Measurements from ENCODE around the gene DMRT1. TPM values are rescaled to one million over a fixed set of nuclear protein-coding genes. Genes with fewer than 3 reads are reported as not detected.
"Not testable (repeated sequence)": the region's sequence is repeated elsewhere in the genome, so short reads cannot be mapped to it uniquely, and the experiment has no call there.

Gene DMRT1
- total RNA-seq, 6 donors from 2014 or later = not detected

DNA sequence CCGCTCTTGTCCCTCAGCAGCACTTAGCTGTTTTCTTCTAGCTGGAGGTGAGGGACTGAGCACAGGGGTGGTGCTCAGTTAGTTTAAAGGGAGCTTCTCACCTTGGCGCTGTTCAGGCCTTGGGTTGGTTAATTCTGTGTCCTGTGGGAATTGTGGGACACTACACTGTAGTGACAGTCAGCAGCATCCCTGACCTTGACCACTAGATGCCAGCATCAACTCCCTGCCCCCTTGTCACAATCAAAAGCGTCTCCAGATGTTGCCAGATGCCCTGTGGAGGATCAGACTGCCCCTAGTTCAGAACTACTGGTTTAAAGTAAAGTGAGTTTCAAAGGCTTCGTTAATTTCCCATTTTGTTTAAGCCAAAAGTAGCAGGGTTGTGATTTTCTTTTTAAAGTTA lies 69.5 kb downstream of the DMRT1 start:
- no peaks in the 10 kb centered on the region for H3K9me3 ChIP-seq
- H3K4me1 ChIP-seq = no peaks in the 10 kb centered on the region
- H3K4me3 ChIP-seq = no peak overlapping the region
- WGBS, 2 donors = 52 to 72% methylated on average over 4 of the region's 4 CpGs
- H3K36me3 ChIP-seq = no peaks in the 10 kb centered on the region
- TF ChIP-seq EP300 (IDR thresholded peaks at IDR 0.05) (no peak), POLR2AphosphoS5 (IDR thresholded peaks at IDR 0.05) (no peak), POLR2A (IDR thresholded peaks at IDR 0.05) (no peak)
- TF ChIP-seq, protein P1, sequence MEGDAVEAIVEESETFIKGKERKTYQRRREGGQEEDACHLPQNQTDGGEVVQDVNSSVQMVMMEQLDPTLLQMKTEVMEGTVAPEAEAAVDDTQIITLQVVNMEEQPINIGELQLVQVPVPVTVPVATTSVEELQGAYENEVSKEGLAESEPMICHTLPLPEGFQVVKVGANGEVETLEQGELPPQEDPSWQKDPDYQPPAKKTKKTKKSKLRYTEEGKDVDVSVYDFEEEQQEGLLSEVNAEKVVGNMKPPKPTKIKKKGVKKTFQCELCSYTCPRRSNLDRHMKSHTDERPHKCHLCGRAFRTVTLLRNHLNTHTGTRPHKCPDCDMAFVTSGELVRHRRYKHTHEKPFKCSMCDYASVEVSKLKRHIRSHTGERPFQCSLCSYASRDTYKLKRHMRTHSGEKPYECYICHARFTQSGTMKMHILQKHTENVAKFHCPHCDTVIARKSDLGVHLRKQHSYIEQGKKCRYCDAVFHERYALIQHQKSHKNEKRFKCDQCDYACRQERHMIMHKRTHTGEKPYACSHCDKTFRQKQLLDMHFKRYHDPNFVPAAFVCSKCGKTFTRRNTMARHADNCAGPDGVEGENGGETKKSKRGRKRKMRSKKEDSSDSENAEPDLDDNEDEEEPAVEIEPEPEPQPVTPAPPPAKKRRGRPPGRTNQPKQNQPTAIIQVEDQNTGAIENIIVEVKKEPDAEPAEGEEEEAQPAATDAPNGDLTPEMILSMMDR (IDR thresholded peaks at IDR 0.05) = no peak
- peaks cover 0 to 6% (median 0%) of the 10 kb centered on the region in 4 donors for H3K27me3 ChIP-seq
- no peak for DNase-seq
- H3K27ac ChIP-seq = no peak overlapping the region
- no peak for ATAC-seq (ENCODE audit: low FRiP score in 2 of 2)

DNA sequence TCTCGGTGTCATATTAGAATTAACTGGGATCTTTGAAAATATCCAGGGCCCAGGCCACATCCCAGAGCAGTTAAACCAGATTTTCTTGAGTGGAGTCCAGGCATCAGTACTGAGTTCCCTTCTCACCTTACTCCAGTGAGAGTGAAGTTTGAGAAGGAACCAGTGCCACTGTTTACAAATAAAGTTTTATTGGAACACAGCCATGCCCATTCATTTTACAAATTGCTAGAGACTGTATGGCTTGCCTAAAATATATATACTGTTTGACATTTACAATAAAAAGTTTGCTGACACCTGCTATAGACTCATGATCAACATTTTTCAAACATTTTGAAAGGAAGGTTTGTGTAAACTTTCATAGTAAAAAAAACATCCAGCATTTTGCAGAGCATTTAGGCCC lies 71.3 kb downstream of the DMRT1 start:
- 88 to 100% methylated on average over 1 of the region's 1 CpG for WGBS, 2 donors
- no peak for ATAC-seq (ENCODE audit: low FRiP score in 2 of 2)
- Histone ChIP-seq H3K4me3 (no peak overlapping the region), H3K27ac (no peak overlapping the region), H3K36me3 (no peaks in the 10 kb centered on the region), H3K9me3 (no peaks in the 10 kb centered on the region), H3K27me3 (peaks cover 0 to 6% (median 0%) of the 10 kb centered on the region in 4 donors), H3K4me1 (no peaks in the 10 kb centered on the region)
- no peak for DNase-seq
- TF ChIP-seq EP300 (IDR thresholded peaks at IDR 0.05) = no peak
- TF ChIP-seq POLR2A (IDR thresholded peaks at IDR 0.05) = no peak
- TF ChIP-seq, protein P1 (IDR thresholded peaks at IDR 0.05) = no peak
- TF ChIP-seq POLR2AphosphoS5 (IDR thresholded peaks at IDR 0.05) = no peak

DNA sequence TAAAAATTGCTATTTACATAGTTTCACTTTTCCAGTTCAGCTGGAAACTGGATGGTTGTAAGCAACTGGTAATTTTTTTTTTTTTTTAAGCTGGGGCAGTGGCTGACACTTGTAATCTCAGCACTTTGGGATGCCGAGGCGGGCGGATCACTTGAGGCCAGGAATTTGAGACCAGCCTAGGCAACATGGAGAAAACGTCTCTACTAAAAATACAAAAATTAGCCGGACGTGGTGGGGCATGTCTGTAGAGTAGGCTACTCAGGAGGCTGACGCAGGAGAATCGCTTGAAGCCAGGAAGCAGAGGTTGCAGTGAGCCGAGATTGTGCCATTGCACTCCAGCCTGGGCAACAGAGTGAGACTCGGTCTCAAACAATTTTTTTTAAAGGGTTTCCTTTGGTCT lies 72.0 kb downstream of the DMRT1 start:
- not testable (repeated sequence) for H3K27me3 ChIP-seq; H3K36me3 ChIP-seq; H3K4me1 ChIP-seq; ATAC-seq (ENCODE audit: low FRiP score in 2 of 2); DNase-seq; H3K9me3 ChIP-seq; H3K27ac ChIP-seq; H3K4me3 ChIP-seq
- WGBS, 2 donors = 76 to 78% methylated on average over 10 of the region's 10 CpGs

DNA sequence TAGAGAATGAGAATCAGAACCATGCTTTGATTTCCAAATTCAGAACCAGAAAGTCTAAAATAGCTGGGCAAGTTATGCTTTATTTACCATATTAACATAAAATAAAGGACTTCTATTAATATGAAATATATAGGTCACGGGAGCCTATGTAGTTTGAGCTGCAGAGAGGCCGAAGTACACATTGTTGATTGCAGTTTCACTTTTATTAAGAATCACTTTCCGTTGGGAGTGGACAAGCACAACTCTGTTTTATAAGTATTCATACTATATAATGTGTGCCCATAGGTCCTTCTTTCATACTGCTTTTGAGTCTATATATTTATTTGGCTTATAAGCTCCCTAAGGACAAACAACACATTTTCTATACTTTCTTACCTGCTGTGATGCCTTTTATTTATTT lies 76.2 kb downstream of the DMRT1 start:
- no peaks in the 10 kb centered on the region for H3K36me3 ChIP-seq
- 86 to 87% methylated on average over 3 of the region's 3 CpGs for WGBS, 2 donors
- no peak overlapping the region for H3K27ac ChIP-seq
- ATAC-seq (ENCODE audit: low FRiP score in 2 of 2) = no peak
- H3K9me3 ChIP-seq = no peaks in the 10 kb centered on the region
- DNase-seq = no peak
- H3K4me1 ChIP-seq = no peaks in the 10 kb centered on the region
- H3K27me3 ChIP-seq = no peaks in the 10 kb centered on the region
- no peak for TF ChIP-seq POLR2A (IDR thresholded peaks at IDR 0.05)
- no peak for TF ChIP-seq POLR2AphosphoS5 (IDR thresholded peaks at IDR 0.05)
- TF ChIP-seq EP300 (IDR thresholded peaks at IDR 0.05) = no peak
- TF ChIP-seq, protein P1 (IDR thresholded peaks at IDR 0.05) = no peak
- no peak overlapping the region for H3K4me3 ChIP-seq

DNA sequence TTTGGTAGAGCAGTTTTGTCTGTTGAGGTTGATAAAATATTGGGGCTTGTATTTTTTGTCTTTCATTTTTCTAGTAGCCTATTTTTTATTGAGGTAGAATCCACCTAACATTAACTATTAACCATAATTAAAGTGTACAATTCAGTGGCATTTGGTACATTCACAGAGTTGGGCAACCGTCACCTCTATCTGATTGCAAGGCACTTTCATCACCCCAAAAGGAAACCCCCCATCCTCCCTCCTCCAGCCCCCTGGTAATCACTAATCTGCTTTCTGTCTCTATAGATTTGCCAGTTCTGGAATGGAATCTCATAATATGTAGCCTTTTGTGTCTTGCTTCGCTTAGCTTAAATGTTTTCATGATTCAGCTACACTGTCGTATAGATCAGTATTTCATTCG lies 79.4 kb downstream of the DMRT1 start:
- ATAC-seq (ENCODE audit: low FRiP score in 2 of 2) = no peak
- H3K27ac ChIP-seq = no peak overlapping the region
- no peaks in the 10 kb centered on the region for H3K27me3 ChIP-seq
- TF ChIP-seq POLR2AphosphoS5 (IDR thresholded peaks at IDR 0.05) (no peak), POLR2A (IDR thresholded peaks at IDR 0.05) (no peak), EP300 (IDR thresholded peaks at IDR 0.05) (no peak)
- TF ChIP-seq, protein P1 (IDR thresholded peaks at IDR 0.05) = no peak
- H3K4me3 ChIP-seq = no peak overlapping the region
- no peaks in the 10 kb centered on the region for H3K9me3 ChIP-seq
- WGBS, 2 donors = 68 to 79% methylated on average over 4 of the region's 4 CpGs
- H3K36me3 ChIP-seq = no peaks in the 10 kb centered on the region
- no peaks in the 10 kb centered on the region for H3K4me1 ChIP-seq
- no peak for DNase-seq

Measured in upper lobe of left lung (tissue), 6 donors.